GM23338 (cell line): ENCODE measurements around the gene HOXD8. TPM values are rescaled to one million over a fixed set of nuclear protein-coding genes. Genes with fewer than 3 reads are reported as not detected.

ENCODE experiments used
- ATAC-seq: fragments of 200-7000 bp; cut with Tn5 transposase; 3 replicates; pipeline ENCODE4 v1.9.1; 2020
- DNase-seq: peaks from one replicate; pipeline ENCODE4 v3.0.0-alpha.2; 2015; ENCODE audit warnings: low spot score
- H2AFZ ChIP-seq: fragments of 200-600 bp; sonication (generic); 2 replicates; pipeline ENCODE4 v1.8.0; 2016; ENCODE audit warnings: antibody characterized with exemption, mild to moderate bottlenecking, moderate library complexity
- H3F3A ChIP-seq: fragments of 200-600 bp; sonication (generic); replicated peaks from 2 replicates; pipeline ENCODE4 v1.8.0; 2017; ENCODE audit warnings: antibody characterized with exemption, mixed run types, low read depth
- H3K27ac ChIP-seq: fragments of 200-600 bp; sonication (generic); 2 replicates; pipeline ENCODE4 v1.6.1; 2016; ENCODE audit warnings: low read depth
- H3K27me3 ChIP-seq: fragments of 200-600 bp; sonication (generic); 2 replicates; pipeline ENCODE4 v1.8.0; 2016; ENCODE audit warnings: mild to moderate bottlenecking, mixed run types, moderate library complexity; ENCODE audit not compliant: insufficient read depth
- H3K36me3 ChIP-seq: fragments of 200-600 bp; sonication (generic); 2 replicates; pipeline ENCODE4 v1.8.0; 2016; ENCODE audit warnings: mild to moderate bottlenecking; ENCODE audit not compliant: insufficient read depth
- H3K4me1 ChIP-seq: fragments of 200-600 bp; sonication (generic); 2 replicates; pipeline ENCODE4 v1.8.0; 2016; ENCODE audit warnings: mild to moderate bottlenecking, moderate library complexity; ENCODE audit not compliant: insufficient read depth
- H3K4me2 ChIP-seq: fragments of 200-600 bp; sonication (generic); 2 replicates; pipeline ENCODE4 v1.7.1; 2017; ENCODE audit warnings: mixed run types
- H3K4me3 ChIP-seq: fragments of 200-600 bp; sonication (generic); 2 replicates; pipeline ENCODE4 v1.6.1; 2016; ENCODE audit warnings: mixed run types
- H3K79me2 ChIP-seq: fragments of 200-600 bp; sonication (generic); replicated peaks from 2 replicates; pipeline ENCODE4 v1.8.0; 2017; ENCODE audit warnings: mild to moderate bottlenecking; ENCODE audit not compliant: insufficient read depth
- H3K9me2 ChIP-seq: fragments of 200-600 bp; sonication (generic); 2 replicates; pipeline ENCODE4 v1.8.0; 2017; ENCODE audit not compliant: insufficient read depth
- H4K20me1 ChIP-seq: fragments of 200-600 bp; sonication (generic); replicated peaks from 2 replicates; pipeline ENCODE4 v1.8.0; 2017; ENCODE audit warnings: mild to moderate bottlenecking; ENCODE audit not compliant: insufficient read depth
- H3K27ac Mint-ChIP-seq: 2 replicates; pipeline ENCODE4 v1.8.0; 2020; ENCODE audit warnings: inconsistent platforms, mild to moderate bottlenecking, moderate library complexity, mixed read lengths
- H3K27me3 Mint-ChIP-seq: 3 replicates; pipeline ENCODE4 v1.8.0; 2022; ENCODE audit warnings: low read depth, mild to moderate bottlenecking, moderate library complexity, mixed read lengths, inconsistent platforms; ENCODE audit not compliant: insufficient read depth, poor library complexity
- H3K36me3 Mint-ChIP-seq: 3 replicates; pipeline ENCODE4 v1.8.0; 2021; ENCODE audit warnings: low read depth, mild to moderate bottlenecking, inconsistent platforms, moderate library complexity, mixed read lengths
- H3K4me1 Mint-ChIP-seq: 3 replicates; pipeline ENCODE4 v1.8.0; 2020; ENCODE audit warnings: mild to moderate bottlenecking, inconsistent platforms, mixed read lengths
- H3K4me3 Mint-ChIP-seq: 3 replicates; pipeline ENCODE4 v1.8.0; 2021; ENCODE audit warnings: moderate library complexity, mild to moderate bottlenecking, inconsistent platforms, mixed read lengths
- H3K9me3 Mint-ChIP-seq: 3 replicates; pipeline ENCODE4 v1.8.0; 2020; ENCODE audit warnings: moderate library complexity, mild to moderate bottlenecking, inconsistent platforms, mixed read lengths
- EZH2 ChIP-seq: fragments of 200-600 bp; sonication (generic); IDR thresholded peaks from one replicate; pipeline ENCODE4 v1.8.0; 2017; ENCODE audit warnings: antibody characterized with exemption, mild to moderate bottlenecking, low read depth; ENCODE audit not compliant: unreplicated experiment
- JUNB ChIP-seq: IDR thresholded peaks from one replicate; pipeline ENCODE4 v1.6.1; 2016; ENCODE audit warnings: antibody characterized with exemption; ENCODE audit not compliant: unreplicated experiment
- NANOG ChIP-seq: IDR thresholded peaks from 2 replicates; pipeline ENCODE4 v1.6.1; 2016; ENCODE audit warnings: antibody characterized with exemption, borderline replicate concordance
- STAT1 ChIP-seq: IDR thresholded peaks from one replicate; pipeline ENCODE4 v1.6.1; 2016; ENCODE audit warnings: antibody characterized with exemption; ENCODE audit not compliant: unreplicated experiment
- ZNF331 ChIP-seq: fragments of 250-450 bp; sonication (Bioruptor Pico); IDR thresholded peaks from 2 replicates; pipeline ENCODE4 v1.5.0; 2020; ENCODE audit warnings: low read depth, mild to moderate bottlenecking, moderate library complexity
- polyA plus RNA-seq: library from polyadenylated mRNA; unstranded; fragments of >200 nt; fragmentation: Nextera tagmentation; extraction: Ambion mirVana; gene quantifications from 2 replicates; pipeline ENCODE4 v1.2.1, GENCODE V29; 2016
- total RNA-seq: library from RNA; depleted of rRNA; stranded (reverse); fragments of >200 nt; shearing (Covaris generic); gene quantifications from 2 replicates; pipeline ENCODE4 v1.2.3, GENCODE V29; 2014
- TF ChIP-seq, protein P1 (sequence below): fragments of 250-450 bp; sonication (Bioruptor Pico); IDR thresholded peaks from 2 replicates; pipeline ENCODE4 v1.5.0; 2020; ENCODE audit warnings: mild to moderate bottlenecking, moderate library complexity
- TF ChIP-seq, protein P2 (sequence below), 2 experiments: fragments of 200-600 bp in 1 of 2; sonication (generic) in 1 of 2; conservative IDR thresholded peaks; 2 replicates each; pipeline versions ENCODE4 v1.5.1 to v1.6.1; 2016 to 2017; ENCODE audit warnings: antibody characterized with exemption in 2 of 2, low read depth in 2 of 2, mild to moderate bottlenecking in 2 of 2, moderate library complexity in 1 of 2

HOXD8 gene
- total and polyA plus RNA-seq, 2 experiments from 2014 or later = not detected

DNA sequence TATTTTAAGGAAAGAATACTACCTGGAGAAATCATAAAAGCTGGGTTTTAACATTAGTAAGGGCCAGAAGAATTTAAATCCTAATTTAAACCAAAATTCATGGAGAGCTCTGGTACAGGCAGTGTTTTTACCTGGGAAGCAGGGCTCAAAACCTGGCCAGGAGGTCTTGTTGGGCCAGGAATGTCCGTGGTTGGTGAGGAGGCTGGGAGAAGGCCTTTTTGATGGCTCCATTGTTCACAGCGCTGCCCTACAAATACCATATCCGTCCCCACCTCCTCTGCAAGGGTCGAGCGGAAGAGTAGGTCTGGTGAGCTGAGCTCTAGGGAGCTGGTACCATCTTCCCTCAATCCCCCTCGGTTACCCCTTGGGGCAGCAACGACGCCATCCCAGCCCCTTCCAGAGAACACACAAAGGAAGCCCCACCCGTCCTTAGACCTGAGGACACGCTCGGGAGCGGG, 48.1 kb downstream of the HOXD8 start (continued):
- TF ChIP-seq, protein P1, sequence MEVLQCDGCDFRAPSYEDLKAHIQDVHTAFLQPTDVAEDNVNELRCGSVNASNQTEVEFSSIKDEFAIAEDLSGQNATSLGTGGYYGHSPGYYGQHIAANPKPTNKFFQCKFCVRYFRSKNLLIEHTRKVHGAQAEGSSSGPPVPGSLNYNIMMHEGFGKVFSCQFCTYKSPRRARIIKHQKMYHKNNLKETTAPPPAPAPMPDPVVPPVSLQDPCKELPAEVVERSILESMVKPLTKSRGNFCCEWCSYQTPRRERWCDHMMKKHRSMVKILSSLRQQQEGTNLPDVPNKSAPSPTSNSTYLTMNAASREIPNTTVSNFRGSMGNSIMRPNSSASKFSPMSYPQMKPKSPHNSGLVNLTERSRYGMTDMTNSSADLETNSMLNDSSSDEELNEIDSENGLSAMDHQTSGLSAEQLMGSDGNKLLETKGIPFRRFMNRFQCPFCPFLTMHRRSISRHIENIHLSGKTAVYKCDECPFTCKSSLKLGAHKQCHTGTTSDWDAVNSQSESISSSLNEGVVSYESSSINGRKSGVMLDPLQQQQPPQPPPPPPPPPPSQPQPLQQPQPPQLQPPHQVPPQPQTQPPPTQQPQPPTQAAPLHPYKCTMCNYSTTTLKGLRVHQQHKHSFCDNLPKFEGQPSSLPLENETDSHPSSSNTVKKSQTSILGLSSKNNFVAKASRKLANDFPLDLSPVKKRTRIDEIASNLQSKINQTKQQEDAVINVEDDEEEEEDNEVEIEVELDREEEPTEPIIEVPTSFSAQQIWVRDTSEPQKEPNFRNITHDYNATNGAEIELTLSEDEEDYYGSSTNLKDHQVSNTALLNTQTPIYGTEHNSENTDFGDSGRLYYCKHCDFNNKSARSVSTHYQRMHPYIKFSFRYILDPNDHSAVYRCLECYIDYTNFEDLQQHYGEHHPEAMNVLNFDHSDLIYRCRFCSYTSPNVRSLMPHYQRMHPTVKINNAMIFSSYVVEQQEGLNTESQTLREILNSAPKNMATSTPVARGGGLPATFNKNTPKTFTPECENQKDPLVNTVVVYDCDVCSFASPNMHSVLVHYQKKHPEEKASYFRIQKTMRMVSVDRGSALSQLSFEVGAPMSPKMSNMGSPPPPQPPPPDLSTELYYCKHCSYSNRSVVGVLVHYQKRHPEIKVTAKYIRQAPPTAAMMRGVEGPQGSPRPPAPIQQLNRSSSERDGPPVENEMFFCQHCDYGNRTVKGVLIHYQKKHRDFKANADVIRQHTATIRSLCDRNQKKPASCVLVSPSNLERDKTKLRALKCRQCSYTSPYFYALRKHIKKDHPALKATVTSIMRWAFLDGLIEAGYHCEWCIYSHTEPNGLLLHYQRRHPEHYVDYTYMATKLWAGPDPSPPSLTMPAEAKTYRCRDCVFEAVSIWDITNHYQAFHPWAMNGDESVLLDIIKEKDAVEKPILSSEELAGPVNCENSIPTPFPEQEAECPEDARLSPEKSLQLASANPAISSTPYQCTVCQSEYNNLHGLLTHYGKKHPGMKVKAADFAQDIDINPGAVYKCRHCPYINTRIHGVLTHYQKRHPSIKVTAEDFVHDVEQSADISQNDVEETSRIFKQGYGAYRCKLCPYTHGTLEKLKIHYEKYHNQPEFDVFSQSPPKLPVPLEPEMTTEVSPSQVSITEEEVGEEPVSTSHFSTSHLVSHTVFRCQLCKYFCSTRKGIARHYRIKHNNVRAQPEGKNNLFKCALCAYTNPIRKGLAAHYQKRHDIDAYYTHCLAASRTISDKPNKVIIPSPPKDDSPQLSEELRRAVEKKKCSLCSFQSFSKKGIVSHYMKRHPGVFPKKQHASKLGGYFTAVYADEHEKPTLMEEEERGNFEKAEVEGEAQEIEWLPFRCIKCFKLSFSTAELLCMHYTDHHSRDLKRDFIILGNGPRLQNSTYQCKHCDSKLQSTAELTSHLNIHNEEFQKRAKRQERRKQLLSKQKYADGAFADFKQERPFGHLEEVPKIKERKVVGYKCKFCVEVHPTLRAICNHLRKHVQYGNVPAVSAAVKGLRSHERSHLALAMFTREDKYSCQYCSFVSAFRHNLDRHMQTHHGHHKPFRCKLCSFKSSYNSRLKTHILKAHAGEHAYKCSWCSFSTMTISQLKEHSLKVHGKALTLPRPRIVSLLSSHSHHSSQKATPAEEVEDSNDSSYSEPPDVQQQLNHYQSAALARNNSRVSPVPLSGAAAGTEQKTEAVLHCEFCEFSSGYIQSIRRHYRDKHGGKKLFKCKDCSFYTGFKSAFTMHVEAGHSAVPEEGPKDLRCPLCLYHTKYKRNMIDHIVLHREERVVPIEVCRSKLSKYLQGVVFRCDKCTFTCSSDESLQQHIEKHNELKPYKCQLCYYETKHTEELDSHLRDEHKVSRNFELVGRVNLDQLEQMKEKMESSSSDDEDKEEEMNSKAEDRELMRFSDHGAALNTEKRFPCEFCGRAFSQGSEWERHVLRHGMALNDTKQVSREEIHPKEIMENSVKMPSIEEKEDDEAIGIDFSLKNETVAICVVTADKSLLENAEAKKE (CRISPR knock-in tag) = no peak
- no peak for TF ChIP-seq STAT1

DNA sequence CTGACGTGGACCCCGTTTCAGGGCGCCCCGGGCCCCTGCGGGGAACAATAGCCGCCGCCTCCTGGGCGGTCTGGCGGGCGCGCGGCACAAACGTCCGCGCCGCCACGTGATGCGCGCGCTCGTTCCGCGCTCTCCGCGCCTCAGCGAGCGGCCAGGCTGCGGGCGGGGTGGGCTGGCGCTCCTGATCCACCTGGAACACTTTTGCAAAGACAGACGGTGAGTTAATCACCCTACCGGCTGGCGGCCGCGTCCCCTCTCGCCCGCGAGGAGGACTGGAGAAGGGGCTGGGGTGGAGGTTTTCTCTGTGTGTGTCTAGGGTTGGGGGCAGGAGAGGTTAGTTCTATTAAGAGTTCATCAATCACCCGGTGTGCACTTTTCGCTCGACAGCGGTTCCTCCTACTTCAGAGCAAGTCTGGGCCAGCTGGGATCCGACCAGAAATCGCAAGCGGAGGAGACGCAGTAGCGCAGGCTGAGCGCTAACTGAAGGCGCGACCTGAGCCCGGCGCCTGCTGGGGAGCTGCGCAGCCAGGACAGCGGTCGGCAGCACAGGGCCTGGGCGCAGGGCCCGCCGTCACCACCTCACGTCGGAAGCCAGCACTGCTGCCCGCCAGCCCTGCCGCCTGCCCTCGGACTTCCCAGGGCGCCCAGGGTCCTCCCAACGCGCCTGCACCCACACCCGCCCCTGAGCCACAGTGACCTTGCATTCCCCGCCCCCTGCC, 48.7 kb downstream of the HOXD8 start:
- Mint-ChIP-seq H3K4me3 (peak overlapping the region; percentile 71), H3K27ac (no peak overlapping the region), H3K36me3 (no peaks in the 10 kb centered on the region), H3K4me1 (peaks cover 38% of the 10 kb centered on the region), H3K27me3 (peaks cover 99% of the 10 kb centered on the region), H3K9me3 (peaks cover 3% of the 10 kb centered on the region; the same call in 1 of the 3 replicates)
- Histone ChIP-seq H3K27me3 (peaks cover 100% of the 10 kb centered on the region), H3F3A (peaks cover 45% of the 10 kb centered on the region), H3K4me1 (peaks cover 43% of the 10 kb centered on the region), H3K27ac (no peak overlapping the region), H3K9me2 (no peaks in the 10 kb centered on the region), H3K79me2 (no peaks in the 10 kb centered on the region), H3K4me3 (peak overlapping the region; percentile 70), H3K4me2 (peak overlapping the region; percentile 92), H4K20me1 (peaks cover 41% of the 10 kb centered on the region), H2AFZ (peak overlapping the region; percentile 95), H3K36me3 (no peaks in the 10 kb centered on the region)
- peak; percentile 46 for ATAC-seq
- peak; percentile 72 for DNase-seq
- TF ChIP-seq, protein P2, sequence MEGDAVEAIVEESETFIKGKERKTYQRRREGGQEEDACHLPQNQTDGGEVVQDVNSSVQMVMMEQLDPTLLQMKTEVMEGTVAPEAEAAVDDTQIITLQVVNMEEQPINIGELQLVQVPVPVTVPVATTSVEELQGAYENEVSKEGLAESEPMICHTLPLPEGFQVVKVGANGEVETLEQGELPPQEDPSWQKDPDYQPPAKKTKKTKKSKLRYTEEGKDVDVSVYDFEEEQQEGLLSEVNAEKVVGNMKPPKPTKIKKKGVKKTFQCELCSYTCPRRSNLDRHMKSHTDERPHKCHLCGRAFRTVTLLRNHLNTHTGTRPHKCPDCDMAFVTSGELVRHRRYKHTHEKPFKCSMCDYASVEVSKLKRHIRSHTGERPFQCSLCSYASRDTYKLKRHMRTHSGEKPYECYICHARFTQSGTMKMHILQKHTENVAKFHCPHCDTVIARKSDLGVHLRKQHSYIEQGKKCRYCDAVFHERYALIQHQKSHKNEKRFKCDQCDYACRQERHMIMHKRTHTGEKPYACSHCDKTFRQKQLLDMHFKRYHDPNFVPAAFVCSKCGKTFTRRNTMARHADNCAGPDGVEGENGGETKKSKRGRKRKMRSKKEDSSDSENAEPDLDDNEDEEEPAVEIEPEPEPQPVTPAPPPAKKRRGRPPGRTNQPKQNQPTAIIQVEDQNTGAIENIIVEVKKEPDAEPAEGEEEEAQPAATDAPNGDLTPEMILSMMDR (conservative IDR thresholded peaks at IDR 0.05; ENCODE audit: low read depth in 2 of 2) = no peak
- TF ChIP-seq EZH2 = peak; percentile 90
- no peak for TF ChIP-seq JUNB
- TF ChIP-seq, protein P1 (CRISPR knock-in tag) = no peak
- no peak for TF ChIP-seq NANOG
- no peak for TF ChIP-seq ZNF331 (CRISPR knock-in tag)
